K562 (cell line): ENCODE measurements around the gene TXLNB. TPM values are rescaled to one million over a fixed set of nuclear protein-coding genes. Genes with fewer than 3 reads are reported as not detected.
A peak's percentile ranks its signal among the peaks of the same experiment; 100 is the strongest.

Source experiments
- CHCHD3 ChIP-seq: fragments of 250-450 bp; sonication (Bioruptor Pico); IDR thresholded peaks from 2 replicates; pipeline ENCODE4 v2.1.2; 2022; ENCODE audit warnings: mild to moderate bottlenecking
- CTBP1 ChIP-seq: fragments of 450-650 bp; IDR thresholded peaks from 2 replicates; pipeline ENCODE4 v1.6.1; 2016; ENCODE audit warnings: borderline replicate concordance
- EGR1 ChIP-seq: fragments of 450-650 bp; conservative IDR thresholded peaks from 2 replicates; pipeline ENCODE4 v1.6.1; 2017; ENCODE audit warnings: mild to moderate bottlenecking
- ELF4 ChIP-seq: fragments of 450-650 bp; formaldehyde crosslinking; IDR thresholded peaks from 2 replicates; pipeline ENCODE4 v1.4.0; 2022; ENCODE audit warnings: missing genetic modification characterization
- HNRNPUL1 ChIP-seq: fragments of 200-400 bp; formaldehyde crosslinking; IDR thresholded peaks from 2 replicates; pipeline ENCODE4 v1.6.1; 2017; ENCODE audit warnings: low read length
- MYC ChIP-seq, 2 experiments: fragments of 250-450 bp in 1 of 2; sonication (Bioruptor Pico) in 1 of 2; IDR thresholded peaks; 2 replicates each; pipeline versions ENCODE4 v1.5.1 to v1.6.1; 2012 to 2021; ENCODE audit warnings: low read depth in 2 of 2, borderline replicate concordance in 1 of 2, improper control_type of control experiment in 1 of 2, low read length in 1 of 2, mild to moderate bottlenecking in 1 of 2, moderate library complexity in 1 of 2
- NFE2 ChIP-seq: IDR thresholded peaks from 2 replicates; pipeline ENCODE4 v1.6.1; 2014; ENCODE audit warnings: antibody characterized with exemption, low read depth
- NFIX ChIP-seq: fragments of 250-450 bp; sonication (Bioruptor Pico); IDR thresholded peaks from 2 replicates; pipeline ENCODE4 v1.4.0; 2020; ENCODE audit warnings: low read depth, mild to moderate bottlenecking, moderate library complexity
- ZNF766 ChIP-seq: fragments of 200-800 bp; sonication (Bioruptor generic); conservative IDR thresholded peaks from 2 replicates; pipeline ENCODE4 v1.6.1; 2016; ENCODE audit warnings: missing genetic modification characterization, missing compliant biosample characterization
- polyA plus RNA-seq, 8 experiments: library from polyadenylated mRNA; depleted of rRNA in 4 of 8; stranded (reverse) in 5 of 8; unstranded in 3 of 8; fragments of >200 nt; fragmentation: Nextera tagmentation in 2 of 8; fragmentation: Illumina TruSeq in 1 of 8; extraction: Ambion mirVana in 2 of 8; extraction: Trizol in 1 of 8; gene quantifications; 2 replicates each; pipeline versions ENCODE4 v1.2.1 to v1.2.3, GENCODE V29; 2011 to 2014; ENCODE audit warnings: inconsistent platforms in 1 of 8, missing spikeins in 1 of 8
- total RNA-seq, 7 experiments: library from RNA; depleted of rRNA in 6 of 7; stranded (reverse); fragments of >200 nt in 6 of 7; fragmentation: Illumina TruSeq in 2 of 7; extraction: Trizol in 2 of 7; gene quantifications; 2 replicates each; pipeline versions ENCODE4 v1.2.1 to v1.2.3, GENCODE V29; 2011 to 2021; ENCODE audit warnings: low replicate concordance in 1 of 7
- TF ChIP-seq, protein P1 (sequence below), 2 experiments: fragments of 450-650 bp; formaldehyde crosslinking in 1 of 2; IDR thresholded peaks; 2 replicates each; pipeline versions ENCODE4 v1.4.0 to v1.6.1; 2014 to 2020; ENCODE audit warnings: mild to moderate bottlenecking in 2 of 2, borderline replicate concordance in 1 of 2, low read depth in 1 of 2
- TF ChIP-seq, protein P2 (sequence below): fragments of 450-650 bp; IDR thresholded peaks from 2 replicates; pipeline ENCODE4 v1.6.1; 2016; ENCODE audit warnings: low read depth

TXLNB gene
- total and polyA plus RNA-seq, 9 of the 15 experiments (the other 6 are each of a cell fraction or from before 2014, with no cell fraction given): not detected

DNA sequence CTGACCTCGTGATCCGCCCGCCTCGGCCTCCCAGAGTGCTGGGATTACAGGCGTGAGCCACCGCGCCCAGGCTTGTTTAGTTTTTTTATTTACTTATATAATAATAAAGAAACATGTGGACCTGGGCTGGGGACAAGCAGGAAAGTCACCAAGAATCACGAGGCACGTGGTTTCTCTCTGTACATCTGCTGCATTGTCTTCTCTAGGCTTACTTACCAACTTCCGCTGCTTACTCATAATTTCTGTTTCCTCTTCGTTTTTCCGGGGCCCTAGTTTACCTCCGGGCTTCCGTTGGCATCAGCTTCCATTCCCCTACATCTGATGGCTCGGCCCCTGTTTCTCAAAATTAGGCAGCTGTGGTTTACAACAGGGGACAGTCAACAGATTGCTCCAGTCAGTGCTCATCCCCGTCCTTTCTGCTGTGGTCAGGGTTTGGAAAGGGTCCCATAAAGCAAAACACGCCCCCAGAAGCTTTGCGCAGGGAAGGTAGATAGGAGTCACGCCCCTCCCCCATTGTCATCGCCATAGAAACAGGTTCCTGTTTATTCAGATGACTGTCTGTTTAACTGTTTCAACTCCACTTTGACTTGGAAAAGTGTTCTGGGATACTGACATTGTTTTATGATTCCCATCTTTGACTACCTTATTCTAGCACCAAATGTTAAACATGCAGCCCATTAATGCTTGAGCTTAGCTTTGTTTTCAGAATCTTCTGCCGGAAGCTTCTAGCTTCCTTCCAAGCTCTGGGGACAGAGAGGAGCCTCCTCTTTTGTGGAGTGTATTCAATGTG lies 31.9 kb upstream of the TXLNB start (continued):
- no peak for TF ChIP-seq HNRNPUL1
- no peak for TF ChIP-seq CHCHD3
- no peak for TF ChIP-seq CTBP1
- TF ChIP-seq, protein P1, sequence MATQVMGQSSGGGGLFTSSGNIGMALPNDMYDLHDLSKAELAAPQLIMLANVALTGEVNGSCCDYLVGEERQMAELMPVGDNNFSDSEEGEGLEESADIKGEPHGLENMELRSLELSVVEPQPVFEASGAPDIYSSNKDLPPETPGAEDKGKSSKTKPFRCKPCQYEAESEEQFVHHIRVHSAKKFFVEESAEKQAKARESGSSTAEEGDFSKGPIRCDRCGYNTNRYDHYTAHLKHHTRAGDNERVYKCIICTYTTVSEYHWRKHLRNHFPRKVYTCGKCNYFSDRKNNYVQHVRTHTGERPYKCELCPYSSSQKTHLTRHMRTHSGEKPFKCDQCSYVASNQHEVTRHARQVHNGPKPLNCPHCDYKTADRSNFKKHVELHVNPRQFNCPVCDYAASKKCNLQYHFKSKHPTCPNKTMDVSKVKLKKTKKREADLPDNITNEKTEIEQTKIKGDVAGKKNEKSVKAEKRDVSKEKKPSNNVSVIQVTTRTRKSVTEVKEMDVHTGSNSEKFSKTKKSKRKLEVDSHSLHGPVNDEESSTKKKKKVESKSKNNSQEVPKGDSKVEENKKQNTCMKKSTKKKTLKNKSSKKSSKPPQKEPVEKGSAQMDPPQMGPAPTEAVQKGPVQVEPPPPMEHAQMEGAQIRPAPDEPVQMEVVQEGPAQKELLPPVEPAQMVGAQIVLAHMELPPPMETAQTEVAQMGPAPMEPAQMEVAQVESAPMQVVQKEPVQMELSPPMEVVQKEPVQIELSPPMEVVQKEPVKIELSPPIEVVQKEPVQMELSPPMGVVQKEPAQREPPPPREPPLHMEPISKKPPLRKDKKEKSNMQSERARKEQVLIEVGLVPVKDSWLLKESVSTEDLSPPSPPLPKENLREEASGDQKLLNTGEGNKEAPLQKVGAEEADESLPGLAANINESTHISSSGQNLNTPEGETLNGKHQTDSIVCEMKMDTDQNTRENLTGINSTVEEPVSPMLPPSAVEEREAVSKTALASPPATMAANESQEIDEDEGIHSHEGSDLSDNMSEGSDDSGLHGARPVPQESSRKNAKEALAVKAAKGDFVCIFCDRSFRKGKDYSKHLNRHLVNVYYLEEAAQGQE (IDR thresholded peaks at IDR 0.05; ENCODE audit: borderline replicate concordance): no peak
- TF ChIP-seq, protein P1 (CRISPR knock-in tag; IDR thresholded peaks at IDR 0.05; ENCODE audit: low read depth): no peak
- no peak for TF ChIP-seq ZNF766 (CRISPR knock-in tag)
- no peak for TF ChIP-seq ELF4 (CRISPR knock-in tag)
- 0 out of 2 replicates have a peak, but pooled peaks have one; percentile 36 for TF ChIP-seq NFE2
- TF ChIP-seq MYC (IDR thresholded peaks at IDR 0.05; ENCODE audit: low read depth, low read length): no peak
- no peak for TF ChIP-seq MYC (CRISPR knock-in tag; IDR thresholded peaks at IDR 0.05; ENCODE audit: borderline replicate concordance, low read depth)
- no peak for TF ChIP-seq EGR1
- TF ChIP-seq, protein P2, sequence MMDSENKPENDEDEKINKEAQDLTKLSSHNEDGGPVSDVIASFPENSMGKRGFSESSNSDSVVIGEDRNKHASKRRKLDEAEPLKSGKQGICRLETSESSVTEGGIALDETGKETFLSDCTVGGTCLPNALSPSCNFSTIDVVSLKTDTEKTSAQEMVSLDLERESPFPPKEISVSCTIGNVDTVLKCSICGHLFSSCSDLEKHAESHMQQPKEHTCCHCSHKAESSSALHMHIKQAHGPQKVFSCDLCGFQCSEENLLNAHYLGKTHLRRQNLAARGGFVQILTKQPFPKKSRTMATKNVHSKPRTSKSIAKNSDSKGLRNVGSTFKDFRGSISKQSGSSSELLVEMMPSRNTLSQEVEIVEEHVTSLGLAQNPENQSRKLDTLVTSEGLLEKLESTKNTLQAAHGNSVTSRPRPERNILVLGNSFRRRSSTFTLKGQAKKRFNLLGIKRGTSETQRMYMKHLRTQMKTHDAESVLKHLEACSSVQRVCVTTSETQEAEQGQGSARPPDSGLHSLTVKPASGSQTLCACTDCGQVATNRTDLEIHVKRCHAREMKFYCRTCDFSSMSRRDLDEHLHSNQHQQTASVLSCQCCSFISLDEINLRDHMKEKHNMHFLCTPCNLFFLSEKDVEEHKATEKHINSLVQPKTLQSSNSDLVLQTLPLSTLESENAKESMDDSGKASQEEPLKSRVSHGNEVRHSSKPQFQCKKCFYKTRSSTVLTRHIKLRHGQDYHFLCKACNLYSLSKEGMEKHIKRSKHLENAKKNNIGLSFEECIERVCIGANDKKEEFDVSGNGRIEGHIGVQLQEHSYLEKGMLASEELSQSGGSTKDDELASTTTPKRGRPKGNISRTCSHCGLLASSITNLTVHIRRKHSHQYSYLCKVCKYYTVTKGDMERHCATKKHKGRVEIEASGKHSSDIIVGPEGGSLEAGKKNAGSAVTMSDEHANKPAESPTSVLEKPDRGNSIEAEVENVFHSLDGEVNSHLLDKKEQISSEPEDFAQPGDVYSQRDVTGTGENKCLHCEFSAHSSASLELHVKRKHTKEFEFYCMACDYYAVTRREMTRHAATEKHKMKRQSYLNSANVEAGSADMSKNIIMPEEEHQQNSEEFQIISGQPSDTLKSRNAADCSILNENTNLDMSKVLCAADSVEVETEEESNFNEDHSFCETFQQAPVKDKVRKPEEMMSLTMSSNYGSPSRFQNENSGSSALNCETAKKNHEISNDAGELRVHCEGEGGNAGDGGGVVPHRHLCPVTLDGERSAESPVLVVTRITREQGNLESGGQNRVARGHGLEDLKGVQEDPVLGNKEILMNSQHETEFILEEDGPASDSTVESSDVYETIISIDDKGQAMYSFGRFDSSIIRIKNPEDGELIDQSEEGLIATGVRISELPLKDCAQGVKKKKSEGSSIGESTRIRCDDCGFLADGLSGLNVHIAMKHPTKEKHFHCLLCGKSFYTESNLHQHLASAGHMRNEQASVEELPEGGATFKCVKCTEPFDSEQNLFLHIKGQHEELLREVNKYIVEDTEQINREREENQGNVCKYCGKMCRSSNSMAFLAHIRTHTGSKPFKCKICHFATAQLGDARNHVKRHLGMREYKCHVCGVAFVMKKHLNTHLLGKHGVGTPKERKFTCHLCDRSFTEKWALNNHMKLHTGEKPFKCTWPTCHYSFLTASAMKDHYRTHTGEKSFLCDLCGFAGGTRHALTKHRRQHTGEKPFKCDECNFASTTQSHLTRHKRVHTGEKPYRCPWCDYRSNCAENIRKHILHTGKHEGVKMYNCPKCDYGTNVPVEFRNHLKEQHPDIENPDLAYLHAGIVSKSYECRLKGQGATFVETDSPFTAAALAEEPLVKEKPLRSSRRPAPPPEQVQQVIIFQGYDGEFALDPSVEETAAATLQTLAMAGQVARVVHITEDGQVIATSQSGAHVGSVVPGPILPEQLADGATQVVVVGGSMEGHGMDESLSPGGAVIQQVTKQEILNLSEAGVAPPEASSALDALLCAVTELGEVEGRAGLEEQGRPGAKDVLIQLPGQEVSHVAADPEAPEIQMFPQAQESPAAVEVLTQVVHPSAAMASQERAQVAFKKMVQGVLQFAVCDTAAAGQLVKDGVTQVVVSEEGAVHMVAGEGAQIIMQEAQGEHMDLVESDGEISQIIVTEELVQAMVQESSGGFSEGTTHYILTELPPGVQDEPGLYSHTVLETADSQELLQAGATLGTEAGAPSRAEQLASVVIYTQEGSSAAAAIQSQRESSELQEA: peak; percentile 85
- TF ChIP-seq NFIX (CRISPR knock-in tag): no peak
